GM12801 (cell line): ENCODE data around the gene SCD.

Source experiments
- TF ChIP-seq, protein P1 (sequence below): IDR thresholded peaks from one replicate; pipeline ENCODE4 v1.5.1; 2011; ENCODE audit warnings: control low read depth; ENCODE audit not compliant: insufficient read length; ENCODE audit errors: extremely low read depth

SCD gene

DNA sequence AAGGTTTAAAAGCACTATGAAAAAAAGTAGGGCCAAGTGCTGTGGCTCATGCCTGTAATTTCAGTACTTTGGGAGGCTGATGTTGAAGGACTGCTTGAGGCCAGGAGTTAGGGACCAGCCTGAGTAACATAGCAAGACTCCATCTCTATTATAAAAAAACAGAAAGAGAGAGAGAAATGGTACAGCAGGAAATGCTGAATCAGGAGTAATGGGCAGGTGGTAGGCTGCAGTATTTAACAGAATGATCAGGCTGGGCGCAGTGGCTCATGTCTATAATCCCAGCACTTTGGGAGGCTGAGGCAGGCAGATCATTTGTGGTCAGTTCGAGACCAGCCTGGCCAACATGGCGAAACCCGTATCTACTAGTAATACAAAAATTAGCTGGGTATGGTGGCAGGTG lies 49.6 kb downstream of the SCD start:
- TF ChIP-seq, protein P1, sequence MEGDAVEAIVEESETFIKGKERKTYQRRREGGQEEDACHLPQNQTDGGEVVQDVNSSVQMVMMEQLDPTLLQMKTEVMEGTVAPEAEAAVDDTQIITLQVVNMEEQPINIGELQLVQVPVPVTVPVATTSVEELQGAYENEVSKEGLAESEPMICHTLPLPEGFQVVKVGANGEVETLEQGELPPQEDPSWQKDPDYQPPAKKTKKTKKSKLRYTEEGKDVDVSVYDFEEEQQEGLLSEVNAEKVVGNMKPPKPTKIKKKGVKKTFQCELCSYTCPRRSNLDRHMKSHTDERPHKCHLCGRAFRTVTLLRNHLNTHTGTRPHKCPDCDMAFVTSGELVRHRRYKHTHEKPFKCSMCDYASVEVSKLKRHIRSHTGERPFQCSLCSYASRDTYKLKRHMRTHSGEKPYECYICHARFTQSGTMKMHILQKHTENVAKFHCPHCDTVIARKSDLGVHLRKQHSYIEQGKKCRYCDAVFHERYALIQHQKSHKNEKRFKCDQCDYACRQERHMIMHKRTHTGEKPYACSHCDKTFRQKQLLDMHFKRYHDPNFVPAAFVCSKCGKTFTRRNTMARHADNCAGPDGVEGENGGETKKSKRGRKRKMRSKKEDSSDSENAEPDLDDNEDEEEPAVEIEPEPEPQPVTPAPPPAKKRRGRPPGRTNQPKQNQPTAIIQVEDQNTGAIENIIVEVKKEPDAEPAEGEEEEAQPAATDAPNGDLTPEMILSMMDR, result no peak

- TF ChIP-seq, protein P1, result no peak
These were observed 54.7 kb downstream of the SCD start for GRCh38 chr10:100401631-100402328.

- TF ChIP-seq, protein P1, result no peak
These were observed 56.7 kb downstream of the SCD start for GRCh38 chr10:100403734-100404133.

- TF ChIP-seq, protein P1, result no peak
These were observed 66.1 kb downstream of the SCD start for GRCh38 chr10:100413173-100413572.
